Measurements from ENCODE around the gene SORCS1.

Gene SORCS1

DNA sequence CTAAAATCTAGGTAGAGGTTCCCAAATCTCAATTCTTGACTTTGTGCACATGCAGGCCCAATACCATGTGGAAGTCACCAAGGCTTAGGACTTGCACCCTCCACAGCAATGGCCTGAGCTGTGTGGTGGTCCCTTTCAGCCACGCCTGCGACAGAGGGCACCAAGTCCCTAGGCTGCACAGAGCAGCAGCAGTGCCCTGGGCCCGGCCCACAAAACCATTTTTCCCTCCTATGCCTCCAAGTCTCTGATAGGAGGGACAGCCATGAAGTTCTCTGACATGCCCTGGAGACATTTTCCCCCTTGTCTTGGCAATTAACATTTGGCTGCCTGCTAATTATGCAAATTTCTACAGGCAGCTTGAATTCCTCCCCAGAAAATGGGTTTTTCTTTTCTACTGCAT lies 375.5 kb downstream of the SORCS1 start:
- H3K9me3 ChIP-seq (ENCODE audit: low read length): no peaks in the 10 kb centered on the region
- TF ChIP-seq EZH2 (IDR thresholded peaks at IDR 0.05; ENCODE audit: borderline replicate concordance, low read length): no peak
- TF ChIP-seq, protein P1, sequence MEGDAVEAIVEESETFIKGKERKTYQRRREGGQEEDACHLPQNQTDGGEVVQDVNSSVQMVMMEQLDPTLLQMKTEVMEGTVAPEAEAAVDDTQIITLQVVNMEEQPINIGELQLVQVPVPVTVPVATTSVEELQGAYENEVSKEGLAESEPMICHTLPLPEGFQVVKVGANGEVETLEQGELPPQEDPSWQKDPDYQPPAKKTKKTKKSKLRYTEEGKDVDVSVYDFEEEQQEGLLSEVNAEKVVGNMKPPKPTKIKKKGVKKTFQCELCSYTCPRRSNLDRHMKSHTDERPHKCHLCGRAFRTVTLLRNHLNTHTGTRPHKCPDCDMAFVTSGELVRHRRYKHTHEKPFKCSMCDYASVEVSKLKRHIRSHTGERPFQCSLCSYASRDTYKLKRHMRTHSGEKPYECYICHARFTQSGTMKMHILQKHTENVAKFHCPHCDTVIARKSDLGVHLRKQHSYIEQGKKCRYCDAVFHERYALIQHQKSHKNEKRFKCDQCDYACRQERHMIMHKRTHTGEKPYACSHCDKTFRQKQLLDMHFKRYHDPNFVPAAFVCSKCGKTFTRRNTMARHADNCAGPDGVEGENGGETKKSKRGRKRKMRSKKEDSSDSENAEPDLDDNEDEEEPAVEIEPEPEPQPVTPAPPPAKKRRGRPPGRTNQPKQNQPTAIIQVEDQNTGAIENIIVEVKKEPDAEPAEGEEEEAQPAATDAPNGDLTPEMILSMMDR (IDR thresholded peaks at IDR 0.05; ENCODE audit: low read length): no peak
- H3F3A ChIP-seq (ENCODE audit: insufficient read depth, low read length): no peaks in the 10 kb centered on the region
- H3K4me2 ChIP-seq (ENCODE audit: low read length): no peak overlapping the region
- no peak overlapping the region for H2AFZ ChIP-seq (ENCODE audit: low read length)
- H3K9me2 ChIP-seq (ENCODE audit: low read depth, low read length): no peaks in the 10 kb centered on the region
- no peaks in the 10 kb centered on the region for H3K79me2 ChIP-seq (ENCODE audit: insufficient read depth, low read length)
- H3K36me3 ChIP-seq (ENCODE audit: insufficient read depth, low read length): no peaks in the 10 kb centered on the region
- no peaks in the 10 kb centered on the region for H4K20me1 ChIP-seq (ENCODE audit: insufficient read depth, low read length)
- no peak overlapping the region for H3K4me3 ChIP-seq (ENCODE audit: low read depth, low read length, poor library complexity, severe bottlenecking)
- H3K9ac ChIP-seq (ENCODE audit: low read length): no peak overlapping the region
- no peaks in the 10 kb centered on the region for H3K4me1 ChIP-seq (ENCODE audit: insufficient read depth, low read length, severe bottlenecking)
- no peaks in the 10 kb centered on the region for H3K27me3 ChIP-seq (ENCODE audit: insufficient read depth, low read length)
- no peak overlapping the region for H3K27ac ChIP-seq (ENCODE audit: low read depth, low read length, poor library complexity, severe bottlenecking)

- no peaks in the 10 kb centered on the region for H3K36me3 ChIP-seq (ENCODE audit: insufficient read depth, low read length)
- no peaks in the 10 kb centered on the region for H3K27me3 ChIP-seq (ENCODE audit: insufficient read depth, low read length)
- no peaks in the 10 kb centered on the region for H3K4me1 ChIP-seq (ENCODE audit: insufficient read depth, low read length, severe bottlenecking)
- no peaks in the 10 kb centered on the region for H3F3A ChIP-seq (ENCODE audit: insufficient read depth, low read length)
- no peak overlapping the region for H3K4me2 ChIP-seq (ENCODE audit: low read length)
- H3K4me3 ChIP-seq (ENCODE audit: low read depth, low read length, poor library complexity, severe bottlenecking): no peak overlapping the region
- no peak overlapping the region for H2AFZ ChIP-seq (ENCODE audit: low read length)
- H3K9me2 ChIP-seq (ENCODE audit: low read depth, low read length): no peaks in the 10 kb centered on the region
- no peaks in the 10 kb centered on the region for H3K79me2 ChIP-seq (ENCODE audit: insufficient read depth, low read length)
- no peaks in the 10 kb centered on the region for H3K9me3 ChIP-seq (ENCODE audit: low read length)
- TF ChIP-seq EZH2 (IDR thresholded peaks at IDR 0.05; ENCODE audit: borderline replicate concordance, low read length): no peak
- TF ChIP-seq, protein P1 (IDR thresholded peaks at IDR 0.05; ENCODE audit: low read length): no peak
- no peak overlapping the region for H3K9ac ChIP-seq (ENCODE audit: low read length)
- H4K20me1 ChIP-seq (ENCODE audit: insufficient read depth, low read length): no peaks in the 10 kb centered on the region
- H3K27ac ChIP-seq (ENCODE audit: low read depth, low read length, poor library complexity, severe bottlenecking): no peak overlapping the region
Observed at GRCh38 chr10:106785528-106785927, 379.0 kb downstream of the SORCS1 start.

GRCh38 chr10:106780632-106781031 lies 383.9 kb downstream of the SORCS1 start:
- no peak overlapping the region for H3K9ac ChIP-seq (ENCODE audit: low read length)
- H3K27ac ChIP-seq (ENCODE audit: low read depth, low read length, poor library complexity, severe bottlenecking): no peak overlapping the region
- H3K4me3 ChIP-seq (ENCODE audit: low read depth, low read length, poor library complexity, severe bottlenecking): no peak overlapping the region
- H3K9me3 ChIP-seq (ENCODE audit: low read length): no peaks in the 10 kb centered on the region
- no peak for TF ChIP-seq EZH2 (IDR thresholded peaks at IDR 0.05; ENCODE audit: borderline replicate concordance, low read length)
- TF ChIP-seq, protein P1 (IDR thresholded peaks at IDR 0.05; ENCODE audit: low read length): no peak
- no peaks in the 10 kb centered on the region for H3F3A ChIP-seq (ENCODE audit: insufficient read depth, low read length)
- H3K4me2 ChIP-seq (ENCODE audit: low read length): no peak overlapping the region
- no peaks in the 10 kb centered on the region for H3K4me1 ChIP-seq (ENCODE audit: insufficient read depth, low read length, severe bottlenecking)
- no peaks in the 10 kb centered on the region for H3K27me3 ChIP-seq (ENCODE audit: insufficient read depth, low read length)
- no peaks in the 10 kb centered on the region for H3K9me2 ChIP-seq (ENCODE audit: low read depth, low read length)
- H2AFZ ChIP-seq (ENCODE audit: low read length): no peak overlapping the region
- H4K20me1 ChIP-seq (ENCODE audit: insufficient read depth, low read length): no peaks in the 10 kb centered on the region
- no peaks in the 10 kb centered on the region for H3K36me3 ChIP-seq (ENCODE audit: insufficient read depth, low read length)
- H3K79me2 ChIP-seq (ENCODE audit: insufficient read depth, low read length): no peaks in the 10 kb centered on the region
